BE2C (cell line): ENCODE data around the gene ZNF384.
A peak's percentile ranks its signal among the peaks of the same experiment; 100 is the strongest.

Experiments used
- DNase-seq: peaks from one replicate; pipeline ENCODE4 v3.0.0-alpha.2; 2020
- H3K27me3 ChIP-seq: fragments of 250-450 bp; sonication (Bioruptor Pico); 2 replicates; pipeline ENCODE4 v1.5.1; 2020; ENCODE audit warnings: mild to moderate bottlenecking
- H3K36me3 ChIP-seq: fragments of 250-450 bp; sonication (Bioruptor Pico); 2 replicates; pipeline ENCODE4 v1.5.1; 2020; ENCODE audit warnings: mild to moderate bottlenecking
- H3K4me1 ChIP-seq: fragments of 250-450 bp; sonication (Bioruptor Pico); 2 replicates; pipeline ENCODE4 v1.5.1; 2020
- H3K4me3 ChIP-seq: 2 replicates; pipeline ENCODE4 v1.5.1; 2011; ENCODE audit warnings: low read depth, low read length
- H3K9me3 ChIP-seq: fragments of 250-450 bp; sonication (Bioruptor Pico); 2 replicates; pipeline ENCODE4 v1.5.1; 2020
- CTCF ChIP-seq: IDR thresholded peaks from 2 replicates; pipeline ENCODE4 v1.5.1; 2012; ENCODE audit warnings: mild to moderate bottlenecking, low read depth, low read length

The ZNF384 gene

GRCh38 chr12:6641131-6641530 is 48.0 kb downstream of the ZNF384 start:
- Histone ChIP-seq H3K4me1 (peaks cover 2% of the 10 kb centered on the region; the same call in 1 of the 2 replicates), H3K36me3 (no peaks in the 10 kb centered on the region), H3K4me3 (no peak overlapping the region), H3K27me3 (no peaks in the 10 kb centered on the region), H3K9me3 (peaks cover 12% of the 10 kb centered on the region; the same call in 1 of the 2 replicates)
- no peak for TF ChIP-seq CTCF
- no peak for DNase-seq

GRCh38 chr12:6640497-6640896 is 48.7 kb downstream of the ZNF384 start:
- H3K4me3 ChIP-seq: no peak overlapping the region
- TF ChIP-seq CTCF: no peak
- H3K36me3 ChIP-seq: no peaks in the 10 kb centered on the region
- H3K9me3 ChIP-seq: peaks cover 12% of the 10 kb centered on the region; the same call in 1 of the 2 replicates
- H3K27me3 ChIP-seq: no peaks in the 10 kb centered on the region
- peaks cover 8% of the 10 kb centered on the region; the same call in 1 of the 2 replicates for H3K4me1 ChIP-seq
- DNase-seq: no peak

GRCh38 chr12:6639151-6639801 is 49.9 kb downstream of the ZNF384 start:
- Histone ChIP-seq H3K27me3 (no peaks in the 10 kb centered on the region), H3K36me3 (no peaks in the 10 kb centered on the region), H3K9me3 (peaks cover 12% of the 10 kb centered on the region; the same call in 1 of the 2 replicates), H3K4me3 (no peak overlapping the region), H3K4me1 (peaks cover 10% of the 10 kb centered on the region; the same call in 1 of the 2 replicates)
- no peak for TF ChIP-seq CTCF
- DNase-seq: no peak

GRCh38 chr12:6638305-6638704 is 50.9 kb downstream of the ZNF384 start:
- no peaks in the 10 kb centered on the region for H3K36me3 ChIP-seq
- no peak overlapping the region for H3K4me3 ChIP-seq
- no peak for DNase-seq
- peaks cover 10% of the 10 kb centered on the region; the same call in 1 of the 2 replicates for H3K4me1 ChIP-seq
- TF ChIP-seq CTCF: no peak
- peaks cover 3% of the 10 kb centered on the region; the same call in 1 of the 2 replicates for H3K9me3 ChIP-seq
- H3K27me3 ChIP-seq: no peaks in the 10 kb centered on the region

- no peak for DNase-seq
- Histone ChIP-seq H3K36me3 (no peaks in the 10 kb centered on the region), H3K9me3 (no peaks in the 10 kb centered on the region), H3K4me3 (no peak within 1 kb of the TSS), H3K4me1 (peaks cover 23% of the 10 kb centered on the region), H3K27me3 (no peaks in the 10 kb centered on the region)
- TF ChIP-seq CTCF: no peak
Measured at GRCh38 chr12:6635856-6636531, 53.2 kb downstream of the ZNF384 start, which contains the start of gene LPAR5. Gene LPAR5 (minus strand): TSS chr12:6635959. CDS start chr12:6621248, 14,711 bp downstream.

GRCh38 chr12:6635375-6635855 is 53.8 kb downstream of the ZNF384 start:
- no peak for TF ChIP-seq CTCF
- Histone ChIP-seq H3K36me3 (no peaks in the 10 kb centered on the region), H3K4me3 (no peak overlapping the region), H3K27me3 (no peaks in the 10 kb centered on the region), H3K9me3 (no peaks in the 10 kb centered on the region), H3K4me1 (peaks cover 29% of the 10 kb centered on the region)
- peak; percentile 58 for DNase-seq
